DMS 273 (cell line): ENCODE results near the gene CASQ2.

Source experiments
- DNase-seq: peaks from one replicate; lab custom pipeline; 2025; ENCODE audit not compliant: unreplicated experiment; lab: John Stamatoyannopoulos, UW

The CASQ2 gene

DNA sequence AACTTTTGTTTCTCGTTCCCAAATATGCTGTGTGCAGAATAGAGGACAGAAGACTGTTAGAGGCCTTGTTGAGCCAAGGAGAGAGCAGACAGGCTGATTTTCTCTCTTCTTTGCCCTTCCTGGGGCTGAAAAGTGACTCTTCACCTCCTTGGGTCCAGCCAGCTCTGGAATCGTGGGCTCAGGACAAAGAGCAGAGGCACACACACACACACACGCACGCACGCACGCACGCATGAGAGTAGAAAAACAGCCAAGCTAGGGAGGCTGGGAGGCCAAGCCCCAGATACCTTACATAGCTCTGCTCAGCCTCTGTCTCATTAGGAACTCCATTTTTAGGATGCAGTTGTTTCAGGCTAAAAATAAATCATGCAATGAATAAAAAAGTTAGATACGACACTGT is at the start of gene CASQ2:
Gene CASQ2 (minus strand): TSS at position 166 of the 400 bp plus-strand sequence. CDS start 173 bp downstream, outside the sequence.
- DNase-seq = no peak

DNA sequence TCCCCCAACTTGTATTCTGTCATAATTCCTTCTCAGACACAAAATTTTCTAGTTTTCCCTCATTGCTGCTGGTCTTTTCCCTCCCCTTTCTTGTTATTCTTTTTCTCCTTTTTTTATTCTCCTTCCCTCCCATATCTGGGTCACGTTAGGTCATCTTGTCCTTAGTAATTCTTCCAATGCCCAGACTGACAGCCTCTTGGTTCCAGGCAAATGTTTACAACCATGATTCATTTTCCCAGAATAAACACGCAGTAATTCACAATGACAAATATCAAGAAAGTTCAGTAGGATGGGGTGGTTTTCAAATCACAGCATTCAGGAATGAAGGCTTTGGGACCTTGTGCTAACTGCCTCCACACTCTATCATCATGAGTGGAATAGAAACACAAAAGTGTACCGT is 47.2 kb upstream of the CASQ2 start:
- no peak for DNase-seq

DNA sequence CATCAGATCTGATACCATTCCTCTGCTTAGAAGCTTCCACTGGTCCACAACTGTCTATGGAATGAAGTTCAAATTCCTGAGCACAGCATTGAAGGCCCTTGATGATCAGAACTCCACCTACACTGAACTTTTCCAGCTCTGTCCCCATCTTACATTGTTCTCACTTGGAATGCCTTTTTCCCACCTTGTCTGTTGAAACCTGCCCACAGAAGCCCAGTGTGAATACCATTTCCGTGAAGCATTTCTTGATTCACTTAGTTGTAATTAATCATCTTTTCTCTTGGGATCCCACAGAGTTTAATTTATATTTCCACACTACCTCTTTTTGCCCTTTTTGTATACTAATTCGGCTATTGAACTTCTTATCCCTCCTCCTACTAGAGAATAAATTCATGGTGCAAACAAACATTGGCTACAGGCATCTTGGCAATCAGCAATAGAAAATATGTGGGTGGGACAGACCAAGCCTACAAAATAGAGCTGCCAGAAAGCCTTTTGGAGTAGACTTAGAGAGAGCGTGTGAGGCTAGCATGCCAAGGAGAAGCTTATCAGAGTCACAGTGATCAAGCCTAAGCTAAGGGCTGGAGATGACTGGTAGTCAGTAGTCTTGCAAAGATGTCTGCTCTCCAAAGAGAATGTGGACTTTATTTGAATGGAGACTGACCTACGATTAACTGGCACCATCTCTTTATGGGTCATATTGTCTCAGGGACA is 46.3 kb upstream of the CASQ2 start:
- no peak for DNase-seq

DNA sequence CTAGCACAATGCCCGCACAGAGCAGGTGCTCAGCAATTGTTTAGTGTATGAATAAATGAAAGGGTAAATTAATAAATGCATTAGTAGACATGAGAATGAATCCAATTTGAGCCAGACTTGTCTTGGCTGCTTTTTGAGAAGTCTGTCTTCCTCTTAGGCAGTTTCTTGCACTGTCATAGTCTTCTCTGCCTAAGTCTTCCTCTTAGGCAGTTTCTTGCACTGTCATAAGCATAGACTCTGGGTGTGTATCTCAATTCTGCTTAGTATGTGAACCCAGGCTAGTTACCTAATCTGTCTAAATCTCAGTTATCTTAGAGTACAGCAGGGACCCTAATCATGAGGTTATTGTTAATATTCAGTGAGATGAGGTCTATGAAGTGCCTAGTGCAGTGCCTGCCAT is 45.2 kb upstream of the CASQ2 start:
- DNase-seq = no peak

DNA sequence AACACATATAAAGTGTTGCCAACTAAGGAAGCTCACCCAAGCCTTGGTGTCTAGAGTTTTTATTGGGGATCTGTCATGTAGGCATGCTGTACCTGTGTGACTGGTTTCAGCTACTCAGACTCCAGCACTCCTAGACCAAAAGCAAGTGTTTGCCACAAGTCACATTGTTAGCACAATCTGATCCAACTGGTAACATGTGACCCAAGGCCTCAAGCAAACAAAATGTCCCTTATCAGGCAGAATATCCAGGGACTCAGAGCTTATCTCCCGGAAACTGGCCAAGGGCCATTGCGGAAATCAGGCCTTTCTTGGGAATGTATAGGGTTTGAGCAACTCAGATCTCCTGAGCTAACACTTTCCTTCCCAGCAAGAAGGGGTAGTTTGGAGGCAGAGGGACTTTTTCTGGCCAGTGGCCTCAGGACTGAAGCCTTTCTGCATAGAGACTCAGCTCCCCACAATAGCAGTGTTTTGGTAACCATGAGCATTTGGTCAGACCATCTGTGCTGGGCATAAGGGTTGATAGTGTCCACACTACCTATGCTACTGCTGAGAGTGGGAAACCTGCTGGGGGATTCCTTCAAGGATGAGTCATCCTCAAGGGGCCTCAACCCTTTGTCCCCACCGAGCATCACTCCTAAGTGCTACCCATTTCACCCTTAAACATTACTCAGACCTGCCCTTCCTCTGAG is 42.8 kb upstream of the CASQ2 start:
- peak; percentile 65 for DNase-seq

DNA sequence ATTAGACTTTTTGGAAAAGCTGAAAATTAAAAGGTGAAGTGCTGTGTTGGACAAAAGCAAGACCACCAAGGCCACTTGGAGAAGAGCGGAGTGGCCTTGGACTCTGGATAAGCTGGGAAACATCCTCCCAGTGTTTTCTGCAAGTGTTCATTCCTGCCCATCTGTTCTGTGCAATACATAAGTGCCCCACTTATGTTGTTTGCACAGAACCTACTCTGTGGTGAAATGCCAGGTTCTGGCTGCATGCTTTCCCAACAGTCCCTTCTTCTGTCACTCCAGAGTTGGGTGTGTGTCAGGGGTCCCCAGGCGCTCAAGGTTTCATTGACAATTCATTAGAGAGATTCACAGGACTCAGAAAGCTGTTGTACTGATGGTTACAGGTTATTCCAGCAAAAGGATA is 42.1 kb upstream of the CASQ2 start:
- peak; percentile 84 for DNase-seq

DNA sequence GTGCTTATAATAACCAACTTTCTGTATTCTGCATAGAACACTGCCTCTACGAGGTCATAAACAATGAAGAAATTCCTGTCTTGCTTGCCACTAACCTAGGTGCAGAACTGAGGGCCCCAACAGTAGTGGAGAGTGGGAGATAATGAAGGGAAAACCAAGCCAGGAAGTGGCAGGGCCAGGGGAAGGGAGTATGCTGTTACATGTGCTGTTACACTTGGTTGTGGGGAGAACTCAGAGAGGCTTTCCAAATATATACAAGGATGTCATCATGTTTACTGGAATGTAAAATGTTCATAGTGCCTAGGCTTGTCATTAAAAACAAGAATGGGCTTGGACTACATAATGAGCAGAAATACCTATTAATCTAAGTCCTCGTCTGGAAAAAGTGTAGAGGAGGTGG is 41.3 kb upstream of the CASQ2 start:
- DNase-seq = peak; percentile 6

DNA sequence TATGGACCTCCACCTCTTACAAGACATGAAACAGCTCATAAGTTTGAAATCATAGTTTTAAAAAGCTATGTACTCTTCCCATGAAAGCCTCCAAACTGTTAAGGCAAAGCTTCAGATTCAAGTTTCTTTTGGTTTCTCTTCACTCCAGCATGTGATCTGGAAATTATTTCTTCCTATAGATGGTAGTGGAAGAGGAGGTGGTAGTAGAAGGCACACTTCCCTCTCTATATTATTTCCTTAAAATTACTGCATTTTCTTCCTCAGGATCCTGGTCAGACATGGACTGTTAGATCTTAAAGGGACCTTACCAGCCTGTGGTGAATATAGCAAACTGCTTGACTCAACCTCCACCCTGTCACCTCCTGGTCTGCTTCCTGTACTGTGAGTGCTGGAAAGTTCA is 40.6 kb upstream of the CASQ2 start:
- DNase-seq = no peak

DNA sequence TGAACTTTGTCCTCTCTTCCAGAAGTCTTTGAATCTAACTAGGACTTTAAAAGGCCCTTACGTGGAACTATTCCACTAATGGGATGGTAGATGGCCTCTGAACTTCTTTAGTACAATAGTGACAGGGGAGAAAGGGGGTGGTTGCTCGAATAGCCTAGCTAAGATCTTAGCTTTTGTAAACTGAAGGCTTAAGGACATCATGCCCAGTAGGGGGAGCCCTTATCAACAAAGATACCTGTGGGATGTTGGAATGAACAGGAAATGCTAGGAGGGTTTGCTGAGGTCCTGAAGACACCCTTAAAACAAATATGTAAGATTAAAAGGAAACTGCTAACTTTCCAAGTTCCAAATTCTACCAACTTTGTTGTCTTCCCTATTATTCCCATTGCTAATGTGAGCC is 39.2 kb upstream of the CASQ2 start:
- peak; percentile 91 for DNase-seq

DNA sequence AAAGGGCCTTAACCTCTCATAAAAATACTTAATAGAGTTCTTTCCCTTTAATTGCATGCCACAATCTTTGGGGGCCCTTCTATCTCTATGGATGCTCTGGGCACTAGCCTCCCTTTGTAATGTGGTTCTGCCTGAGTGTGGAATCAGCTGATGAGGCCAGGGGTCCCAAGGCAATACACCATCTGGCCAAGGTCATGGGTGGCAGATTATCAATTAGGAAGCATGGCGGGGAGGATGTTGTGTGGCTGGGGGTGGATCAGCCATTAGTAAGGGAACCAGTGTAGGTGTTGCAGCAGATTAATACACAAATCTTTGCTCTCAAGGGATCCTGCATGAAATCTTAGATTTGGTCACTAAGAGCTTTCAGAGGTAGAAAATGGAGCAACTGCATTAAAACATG is 37.1 kb upstream of the CASQ2 start:
- no peak for DNase-seq

DNA sequence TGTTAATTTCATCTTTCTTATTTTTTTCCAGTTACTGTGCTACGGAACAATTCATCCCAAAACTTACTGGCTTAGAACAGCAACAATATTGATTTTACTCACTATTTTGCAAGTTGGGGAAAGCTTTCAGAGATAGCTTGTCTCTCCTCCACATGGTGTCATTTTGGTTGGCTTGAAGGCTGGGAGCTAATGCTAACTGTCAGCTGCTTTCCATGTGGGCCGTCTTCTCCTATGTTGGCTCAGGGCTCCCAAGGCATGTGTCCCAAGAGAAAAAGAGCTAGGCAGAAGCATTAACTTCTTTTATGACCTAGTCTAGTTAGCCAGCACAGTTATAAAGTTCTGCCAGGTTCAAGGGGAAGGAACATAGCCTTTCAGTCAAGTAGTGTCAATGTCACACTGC is 33.9 kb upstream of the CASQ2 start:
- no peak for DNase-seq

DNA sequence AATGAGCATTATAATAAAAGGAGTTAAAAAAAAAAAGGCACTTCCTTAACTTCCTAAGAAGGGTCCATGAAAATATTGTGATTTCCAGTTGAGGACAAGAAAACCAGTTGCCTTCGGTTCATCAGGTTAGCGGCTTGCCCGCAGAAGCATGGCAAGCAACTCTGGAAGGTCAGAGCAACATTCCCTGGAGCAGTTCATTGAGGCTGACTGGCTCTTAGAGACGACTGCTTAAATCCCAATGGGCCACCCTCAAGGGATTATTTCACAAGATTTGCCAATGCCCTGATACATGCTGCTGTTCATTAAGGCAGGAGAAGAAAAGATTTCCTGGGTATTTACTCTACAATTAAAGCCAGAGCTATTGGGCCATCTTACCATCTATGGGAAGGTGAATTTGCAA is 29.0 kb upstream of the CASQ2 start:
- DNase-seq = no peak

DNA sequence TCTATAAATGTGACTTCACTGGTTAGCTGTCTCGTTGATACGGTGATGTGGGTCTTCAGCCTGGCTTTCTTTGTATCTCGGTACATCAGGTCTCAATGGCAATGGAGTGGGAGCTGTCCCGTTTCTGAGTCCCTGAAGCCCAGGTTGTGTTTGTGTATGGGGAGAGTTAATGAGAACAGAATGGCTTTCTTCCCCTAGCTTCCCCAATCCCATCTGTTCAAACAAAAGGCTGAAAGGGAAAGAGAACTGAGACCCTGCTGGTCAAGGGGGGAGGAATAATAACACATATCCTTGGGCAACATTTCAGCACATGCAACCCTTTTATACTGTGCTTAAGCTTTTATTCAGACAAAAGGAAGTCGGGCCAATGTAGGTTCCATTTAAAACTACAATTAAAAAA is 28.4 kb upstream of the CASQ2 start:
- peak; percentile 82 for DNase-seq

DNA sequence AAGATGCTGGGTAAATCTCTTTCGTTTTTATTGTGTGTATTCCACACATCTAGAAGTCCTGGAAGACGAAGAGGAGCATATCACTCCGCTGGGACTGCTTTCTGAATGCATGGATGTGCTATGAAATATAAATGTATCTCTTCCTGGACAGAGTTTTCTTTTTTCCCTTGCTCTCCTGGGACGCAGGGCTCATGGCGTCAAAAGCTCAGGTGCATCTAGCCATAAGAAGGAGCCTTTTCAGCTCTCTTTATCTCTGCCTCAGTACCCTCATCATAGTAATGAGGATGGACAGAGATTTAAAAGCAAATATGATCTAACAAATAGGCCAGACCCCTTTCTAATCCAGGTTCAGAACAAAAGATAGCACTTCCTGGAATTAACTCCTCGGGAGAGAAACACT is 27.5 kb upstream of the CASQ2 start:
- DNase-seq = no peak

DNA sequence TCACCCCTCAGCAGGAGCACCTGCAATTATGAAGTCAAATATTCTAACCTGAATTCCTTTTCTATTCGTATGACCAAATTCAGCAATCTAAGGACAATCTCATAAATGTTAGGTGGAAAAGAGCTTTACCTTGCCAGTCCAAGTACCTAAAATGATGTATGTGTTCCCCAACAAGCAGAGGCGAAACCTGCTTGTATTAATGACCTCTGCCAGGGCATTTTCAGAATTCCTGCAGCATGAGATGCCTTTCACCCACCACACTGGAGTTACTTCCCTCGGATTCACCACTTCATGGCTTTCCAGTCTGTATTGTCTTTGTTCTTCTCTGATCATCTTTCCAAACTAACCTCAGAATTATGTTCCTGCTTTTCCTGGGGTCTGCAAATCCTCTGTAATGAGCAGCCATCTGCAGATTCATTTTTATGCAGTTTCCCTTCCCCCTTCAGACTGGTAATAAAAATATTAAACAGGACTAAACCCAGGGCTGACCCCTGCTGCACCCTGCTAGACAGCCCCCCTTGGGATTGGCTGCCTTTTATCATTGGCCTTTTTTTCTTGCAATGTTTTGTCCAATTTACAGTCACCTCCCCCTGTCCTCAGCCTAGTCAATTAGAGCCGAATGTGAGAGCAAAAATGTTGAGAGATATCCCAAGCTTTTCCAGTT is 26.6 kb upstream of the CASQ2 start:
- no peak for DNase-seq

DNA sequence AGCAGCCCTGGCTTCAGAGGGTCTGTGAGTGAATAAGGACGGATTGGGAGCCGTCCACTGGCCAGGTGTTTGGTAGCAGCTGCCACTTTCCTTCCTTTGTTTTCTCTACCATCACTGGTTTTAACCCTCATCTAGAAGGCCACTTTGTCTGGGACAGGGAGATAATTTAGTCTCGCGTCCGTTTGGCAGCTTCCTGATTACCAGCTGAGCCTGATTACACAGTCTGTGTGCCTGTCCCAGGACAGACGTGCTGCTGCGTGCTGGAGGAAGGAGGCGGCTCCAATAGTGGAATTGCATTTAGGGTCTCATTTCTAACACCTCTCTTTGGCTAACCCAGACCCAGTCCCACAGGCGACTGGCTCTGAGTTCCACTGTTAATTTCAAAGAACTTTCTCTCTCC is 24.6 kb upstream of the CASQ2 start:
- DNase-seq = no peak

DNA sequence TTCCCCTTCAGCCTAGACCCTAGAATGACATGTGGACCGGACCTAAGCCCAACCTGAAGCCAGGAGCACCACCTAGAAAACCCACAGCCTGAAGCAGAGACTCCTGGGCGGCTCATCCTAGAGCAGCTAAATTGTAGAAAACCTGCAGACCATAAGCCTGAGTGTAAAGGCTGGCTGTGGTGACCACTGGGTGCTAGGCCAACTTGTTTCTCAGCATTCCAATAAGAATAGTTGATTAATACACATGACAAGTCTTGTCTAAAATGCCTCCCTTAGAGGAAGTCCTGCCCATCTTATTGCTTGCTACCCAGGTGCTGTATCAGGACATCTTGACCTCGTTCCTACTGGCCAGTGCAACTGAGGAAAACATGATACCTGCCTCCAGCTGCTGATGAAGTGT is 23.3 kb upstream of the CASQ2 start:
- no peak for DNase-seq

DNA sequence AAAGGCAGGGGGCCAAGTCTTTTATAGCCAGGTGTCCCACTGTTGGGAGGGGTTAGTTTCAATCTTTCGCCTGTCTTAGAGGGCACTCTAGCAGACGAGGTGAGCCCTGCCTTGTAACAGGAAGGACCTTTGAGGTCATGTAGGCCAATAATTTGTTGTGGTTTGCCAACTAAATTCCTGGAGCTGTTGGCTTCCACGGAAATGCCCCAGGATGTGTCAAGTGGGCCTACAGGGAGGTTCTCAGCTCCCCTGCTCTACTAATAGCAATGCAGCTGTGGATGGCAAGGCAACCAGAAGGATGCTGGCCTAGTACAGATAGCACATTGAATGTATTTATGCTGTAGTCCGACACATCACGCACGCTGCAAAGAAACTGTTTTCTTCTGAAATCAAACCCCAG is 22.3 kb upstream of the CASQ2 start:
- DNase-seq = no peak

DNA sequence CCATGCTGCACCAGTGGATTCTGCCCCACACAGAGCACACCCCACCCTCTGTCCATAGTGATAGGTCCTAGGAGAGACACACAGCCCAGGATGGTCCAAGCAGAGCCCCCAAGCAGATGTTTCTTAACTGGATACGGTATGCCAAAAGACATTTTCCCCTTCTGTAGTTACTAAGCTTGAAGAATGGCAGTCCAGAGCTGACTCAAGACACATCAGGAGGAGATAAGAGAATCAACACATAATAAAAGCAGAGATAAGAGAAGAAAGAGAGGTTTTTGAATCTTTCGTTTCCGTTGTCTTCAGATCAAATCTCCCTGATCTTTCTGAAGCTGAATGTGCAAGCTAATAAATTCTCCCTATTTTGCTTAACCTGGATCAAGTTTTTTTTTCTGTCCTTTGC is 21.8 kb upstream of the CASQ2 start:
- no peak for DNase-seq

DNA sequence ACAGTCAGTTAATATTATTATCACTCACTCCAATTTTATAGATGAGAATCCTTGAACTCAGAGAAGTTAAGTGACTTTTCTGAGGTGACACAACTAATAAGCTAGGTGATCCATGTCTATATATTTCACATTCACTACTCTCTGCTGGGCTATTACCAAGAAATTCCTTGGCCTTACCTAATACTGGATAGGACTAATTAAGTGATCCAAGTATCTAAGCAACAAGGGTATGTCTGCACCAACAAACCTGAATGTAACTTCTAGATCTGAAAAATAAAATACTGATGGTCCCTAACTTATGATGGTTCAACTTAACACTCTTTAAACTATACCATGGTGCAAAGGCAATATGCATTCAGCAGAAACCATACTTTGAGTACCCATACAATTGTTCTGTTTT is 14.8 kb upstream of the CASQ2 start:
- DNase-seq = no peak

DNA sequence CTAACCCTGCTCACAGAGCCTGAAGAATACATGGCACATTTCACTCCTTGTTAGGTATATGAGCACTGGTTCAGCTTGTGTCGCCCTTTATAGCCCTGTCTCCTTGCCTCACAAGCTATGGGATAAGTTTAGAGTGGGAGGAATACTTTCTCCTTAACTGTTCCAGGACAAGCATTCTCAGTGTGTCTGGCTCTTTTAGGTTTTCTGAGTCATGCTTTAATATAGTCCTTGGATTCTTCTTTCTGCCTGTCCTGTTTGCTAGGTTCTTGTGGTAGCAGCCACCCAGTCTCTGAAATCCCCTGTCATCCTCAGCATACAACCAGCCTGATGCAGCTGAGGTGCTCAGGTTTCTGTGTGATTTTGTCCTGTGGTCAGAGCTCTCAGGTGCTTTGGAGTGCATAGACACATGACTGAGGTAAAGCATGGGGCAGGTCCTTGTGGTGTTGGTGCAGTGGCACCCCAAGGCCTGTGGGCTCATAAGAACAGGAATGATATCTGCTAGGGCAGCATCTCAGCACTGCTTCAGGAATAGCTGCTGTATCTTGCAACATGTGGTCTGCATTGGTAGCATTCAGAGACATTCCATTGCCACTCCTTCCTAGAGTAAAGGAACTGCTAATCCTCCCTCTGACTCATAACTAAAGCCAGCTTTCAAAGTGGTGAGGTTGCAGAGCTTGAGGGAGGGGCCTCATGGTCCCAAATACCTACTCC is 14.2 kb upstream of the CASQ2 start:
- DNase-seq = no peak

DNA sequence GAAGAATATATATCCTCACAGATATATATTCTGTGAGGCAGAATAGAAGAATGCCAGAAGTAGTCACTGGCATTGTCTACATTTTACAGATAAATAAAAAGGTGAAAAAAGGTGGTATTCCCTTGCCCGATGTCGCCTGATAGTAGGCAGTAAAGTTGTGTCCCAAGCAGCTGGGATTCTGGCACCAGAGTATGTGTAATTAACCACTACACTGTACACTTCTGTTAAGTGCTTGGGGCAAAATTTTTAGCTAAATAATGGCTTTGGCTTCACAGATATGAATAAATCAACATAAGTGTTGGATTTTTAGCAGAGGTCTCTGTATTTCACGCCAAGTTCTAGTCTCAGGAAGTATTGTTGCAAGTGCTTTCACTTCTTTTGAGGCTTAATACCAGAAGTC is 13.3 kb upstream of the CASQ2 start:
- no peak for DNase-seq
